Liver (tissue), 3 donors: ENCODE measurements around the gene ZNF438.

Experiments
- ATF3 ChIP-seq: IDR thresholded peaks from 2 replicates; pipeline ENCODE4 v1.6.1; 2016; ENCODE audit warnings: antibody characterized with exemption
- EGR1 ChIP-seq, 2 donors: IDR thresholded peaks; 2 replicates each; pipeline ENCODE4 v1.6.1; 2016 to 2018; ENCODE audit warnings: antibody characterized with exemption in 2 of 2, low read depth in 2 of 2
- FOXA1 ChIP-seq: IDR thresholded peaks from 2 replicates; pipeline ENCODE4 v1.6.1; 2016; ENCODE audit warnings: antibody characterized with exemption
- GABPA ChIP-seq, 2 donors: IDR thresholded peaks in 1 of 2; conservative IDR thresholded peaks in 1 of 2; 2 replicates each; pipeline ENCODE4 v1.6.1; 2016; ENCODE audit warnings: antibody characterized with exemption in 2 of 2, mild to moderate bottlenecking in 1 of 2, moderate library complexity in 1 of 2
- JUND ChIP-seq, 2 donors: IDR thresholded peaks; 2 replicates each; pipeline ENCODE4 v1.6.1; 2016; ENCODE audit warnings: antibody characterized with exemption in 2 of 2
- RAD21 ChIP-seq, 2 donors: IDR thresholded peaks; 2 replicates each; pipeline ENCODE4 v1.6.1; 2016; ENCODE audit warnings: antibody characterized with exemption in 2 of 2, mild to moderate bottlenecking in 2 of 2
- SP1 ChIP-seq: IDR thresholded peaks from 2 replicates; pipeline ENCODE4 v1.6.1; 2018; ENCODE audit warnings: antibody characterized with exemption, mild to moderate bottlenecking
- TAF1 ChIP-seq: conservative IDR thresholded peaks from 2 replicates; pipeline ENCODE4 v1.6.1; 2016; ENCODE audit warnings: antibody characterized with exemption, mild to moderate bottlenecking
- ZBTB33 ChIP-seq: IDR thresholded peaks from 2 replicates; pipeline ENCODE4 v1.6.1; 2016; ENCODE audit warnings: antibody characterized with exemption
- TF ChIP-seq, protein P1 (sequence below): fragments of 150-350 bp; IDR thresholded peaks from 2 replicates; pipeline ENCODE4 v1.5.1; 2017; ENCODE audit warnings: improper control_type of control experiment, low read depth, low read length; ENCODE audit not compliant: missing input control
- TF ChIP-seq, protein P2 (sequence below): IDR thresholded peaks from 2 replicates; pipeline ENCODE4 v1.6.1; 2016; ENCODE audit warnings: antibody characterized with exemption, mild to moderate bottlenecking
- donor health status: healthy.
- donor health status: healthy.

DNA sequence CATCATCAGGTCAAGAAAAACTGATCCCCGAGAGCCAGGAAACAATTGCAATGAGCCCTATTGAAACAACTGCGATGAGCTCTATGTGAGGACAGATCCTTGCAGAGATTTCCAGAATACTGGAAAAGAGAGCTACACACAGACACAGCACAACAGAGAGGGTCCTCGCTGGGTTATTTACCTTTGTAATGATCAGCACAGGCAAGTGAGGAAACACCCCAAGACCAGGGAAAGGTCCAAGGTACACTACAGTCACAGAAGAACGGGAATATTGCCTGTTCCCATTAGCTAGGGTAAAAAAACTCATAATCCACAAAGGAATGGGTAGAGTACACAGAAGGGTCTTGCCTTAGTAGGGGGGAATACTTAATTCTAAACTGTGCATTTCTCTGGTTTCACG lies 152.7 kb downstream of the ZNF438 start:
- TF ChIP-seq ATF3 (no peak), FOXA1 (no peak), RAD21 (IDR thresholded peaks at IDR 0.05) (no peak), JUND (IDR thresholded peaks at IDR 0.05) (no peak), TAF1 (no peak), EGR1 (IDR thresholded peaks at IDR 0.05; ENCODE audit: low read depth in 2 of 2) (no peak), ZBTB33 (no peak), SP1 (no peak), GABPA (IDR thresholded peaks at IDR 0.05 in 1 of 2, conservative IDR thresholded peaks at IDR 0.05 in 1 of 2) (no peak)
- TF ChIP-seq, protein P1, sequence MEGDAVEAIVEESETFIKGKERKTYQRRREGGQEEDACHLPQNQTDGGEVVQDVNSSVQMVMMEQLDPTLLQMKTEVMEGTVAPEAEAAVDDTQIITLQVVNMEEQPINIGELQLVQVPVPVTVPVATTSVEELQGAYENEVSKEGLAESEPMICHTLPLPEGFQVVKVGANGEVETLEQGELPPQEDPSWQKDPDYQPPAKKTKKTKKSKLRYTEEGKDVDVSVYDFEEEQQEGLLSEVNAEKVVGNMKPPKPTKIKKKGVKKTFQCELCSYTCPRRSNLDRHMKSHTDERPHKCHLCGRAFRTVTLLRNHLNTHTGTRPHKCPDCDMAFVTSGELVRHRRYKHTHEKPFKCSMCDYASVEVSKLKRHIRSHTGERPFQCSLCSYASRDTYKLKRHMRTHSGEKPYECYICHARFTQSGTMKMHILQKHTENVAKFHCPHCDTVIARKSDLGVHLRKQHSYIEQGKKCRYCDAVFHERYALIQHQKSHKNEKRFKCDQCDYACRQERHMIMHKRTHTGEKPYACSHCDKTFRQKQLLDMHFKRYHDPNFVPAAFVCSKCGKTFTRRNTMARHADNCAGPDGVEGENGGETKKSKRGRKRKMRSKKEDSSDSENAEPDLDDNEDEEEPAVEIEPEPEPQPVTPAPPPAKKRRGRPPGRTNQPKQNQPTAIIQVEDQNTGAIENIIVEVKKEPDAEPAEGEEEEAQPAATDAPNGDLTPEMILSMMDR, result no peak
- TF ChIP-seq, protein P2, sequence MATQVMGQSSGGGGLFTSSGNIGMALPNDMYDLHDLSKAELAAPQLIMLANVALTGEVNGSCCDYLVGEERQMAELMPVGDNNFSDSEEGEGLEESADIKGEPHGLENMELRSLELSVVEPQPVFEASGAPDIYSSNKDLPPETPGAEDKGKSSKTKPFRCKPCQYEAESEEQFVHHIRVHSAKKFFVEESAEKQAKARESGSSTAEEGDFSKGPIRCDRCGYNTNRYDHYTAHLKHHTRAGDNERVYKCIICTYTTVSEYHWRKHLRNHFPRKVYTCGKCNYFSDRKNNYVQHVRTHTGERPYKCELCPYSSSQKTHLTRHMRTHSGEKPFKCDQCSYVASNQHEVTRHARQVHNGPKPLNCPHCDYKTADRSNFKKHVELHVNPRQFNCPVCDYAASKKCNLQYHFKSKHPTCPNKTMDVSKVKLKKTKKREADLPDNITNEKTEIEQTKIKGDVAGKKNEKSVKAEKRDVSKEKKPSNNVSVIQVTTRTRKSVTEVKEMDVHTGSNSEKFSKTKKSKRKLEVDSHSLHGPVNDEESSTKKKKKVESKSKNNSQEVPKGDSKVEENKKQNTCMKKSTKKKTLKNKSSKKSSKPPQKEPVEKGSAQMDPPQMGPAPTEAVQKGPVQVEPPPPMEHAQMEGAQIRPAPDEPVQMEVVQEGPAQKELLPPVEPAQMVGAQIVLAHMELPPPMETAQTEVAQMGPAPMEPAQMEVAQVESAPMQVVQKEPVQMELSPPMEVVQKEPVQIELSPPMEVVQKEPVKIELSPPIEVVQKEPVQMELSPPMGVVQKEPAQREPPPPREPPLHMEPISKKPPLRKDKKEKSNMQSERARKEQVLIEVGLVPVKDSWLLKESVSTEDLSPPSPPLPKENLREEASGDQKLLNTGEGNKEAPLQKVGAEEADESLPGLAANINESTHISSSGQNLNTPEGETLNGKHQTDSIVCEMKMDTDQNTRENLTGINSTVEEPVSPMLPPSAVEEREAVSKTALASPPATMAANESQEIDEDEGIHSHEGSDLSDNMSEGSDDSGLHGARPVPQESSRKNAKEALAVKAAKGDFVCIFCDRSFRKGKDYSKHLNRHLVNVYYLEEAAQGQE, result no peak
